Natural killer cell treated with Interleukin-12 subunit alpha and Interleukin-12 subunit beta and Interleukin-15 and Interleukin-18, amount 100 ng/mL, for 72 hours (primary cell): ENCODE results near the gene SEPTIN10. TPM values are rescaled to one million over a fixed set of nuclear protein-coding genes. Genes with fewer than 3 reads are reported as not detected.
"Not testable (repeated sequence)": the region's sequence is repeated elsewhere in the genome, so short reads cannot be mapped to it uniquely, and the experiment has no call there.

Source experiments
- ATAC-seq, 2 donors: fragments of 150-1000 bp; cut with Tn5 transposase in 1 of 2; sonication (Bioruptor Pico), chemical (Tn5 transposase) in 1 of 2; 2 replicates each; pipeline ENCODE4 v1.10.0; 2021
- DNase-seq: peaks from one replicate; pipeline ENCODE4 v3.0.0; 2022; ENCODE audit warnings: low spot score
- H3K27ac Mint-ChIP-seq, 2 donors: 1 replicate in 1 of 2; 2 replicates in 1 of 2; pipeline ENCODE4 v1.8.0; 2022; ENCODE audit warnings: mixed read lengths in 2 of 2, mild to moderate bottlenecking in 1 of 2, moderate library complexity in 1 of 2
- H3K27me3 Mint-ChIP-seq, 2 donors: 1 replicate in 1 of 2; 2 replicates in 1 of 2; pipeline ENCODE4 v1.8.0; 2022; ENCODE audit warnings: mixed read lengths in 2 of 2
- H3K36me3 Mint-ChIP-seq: one replicate; pipeline ENCODE4 v1.8.0; 2022; ENCODE audit warnings: mixed read lengths
- H3K4me1 Mint-ChIP-seq, 2 donors: 1 replicate in 1 of 2; 2 replicates in 1 of 2; pipeline ENCODE4 v1.8.0; 2022; ENCODE audit warnings: low read depth in 2 of 2, mixed read lengths in 2 of 2, mild to moderate bottlenecking in 1 of 2
- H3K4me3 Mint-ChIP-seq: one replicate; pipeline ENCODE4 v1.8.0; 2022; ENCODE audit warnings: mixed read lengths
- H3K9me3 Mint-ChIP-seq: 2 replicates; pipeline ENCODE4 v1.8.0; 2022; ENCODE audit warnings: mixed read lengths
- total RNA-seq, 2 donors: library from RNA; stranded (reverse); gene quantifications; one replicate each; pipeline ENCODE4 v1.2.3, GENCODE V29; 2022

The SEPTIN10 gene
- total RNA-seq, 2 donors from 2014 or later, result 0.64 to 1.9 TPM

DNA sequence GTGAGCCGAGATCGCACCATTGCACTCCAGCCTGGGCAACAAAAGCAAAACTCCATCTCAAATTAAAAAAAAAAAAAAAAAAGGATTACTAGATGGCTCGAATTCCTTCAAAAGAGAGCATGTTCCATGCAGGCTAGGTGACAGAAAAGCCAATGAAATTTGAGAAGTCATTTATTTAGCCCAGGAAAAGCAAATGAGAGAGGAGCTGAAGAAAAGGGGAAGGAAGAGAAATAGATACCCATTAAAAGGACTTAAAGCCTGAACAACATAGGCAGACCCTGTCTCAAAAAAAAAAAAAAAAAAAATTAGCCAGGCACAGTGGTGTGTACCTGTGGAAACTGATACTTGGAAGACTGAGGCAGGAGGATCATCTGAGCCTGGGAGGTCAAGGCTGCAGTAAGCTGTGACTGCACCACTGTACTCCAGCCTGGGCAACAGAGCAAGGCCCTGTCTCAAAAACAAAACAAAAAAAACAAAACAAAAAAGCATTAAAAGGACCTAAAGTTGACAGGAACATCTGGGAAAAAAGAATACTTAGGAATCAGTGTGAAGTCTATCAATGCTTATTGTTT lies 11.1 kb downstream of the SEPTIN10 start:
- Mint-ChIP-seq H3K27ac (no peak overlapping the region), H3K27me3 (peaks cover 25 to 30% of the 10 kb centered on the region in 2 donors), H3K9me3 (no peaks in the 10 kb centered on the region), H3K4me1 (no peaks in the 10 kb centered on the region), H3K4me3 (no peak overlapping the region), H3K36me3 (no peaks in the 10 kb centered on the region)
- no peak for ATAC-seq
- no peak for DNase-seq

DNA sequence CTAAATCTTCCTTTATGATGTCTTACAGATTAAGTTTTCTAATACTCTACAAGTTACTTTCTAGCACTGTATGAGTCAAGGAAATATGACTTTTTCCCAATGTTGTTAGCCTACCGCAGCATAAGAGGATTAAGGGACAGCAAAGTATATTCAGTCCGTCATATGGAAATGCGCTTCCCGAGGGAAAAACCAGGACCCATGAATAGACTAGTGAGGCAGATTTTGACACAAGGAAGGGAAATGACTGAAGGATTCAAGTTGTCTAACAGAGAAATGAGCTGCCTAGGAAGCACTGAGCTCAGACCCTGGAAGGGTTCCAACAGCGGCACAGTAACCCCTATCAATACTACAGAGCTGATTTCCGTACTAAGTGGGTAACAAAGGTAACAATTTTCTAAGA lies 12.0 kb downstream of the SEPTIN10 start:
- ATAC-seq (no peak), DNase-seq (no peak)
- Mint-ChIP-seq H3K9me3 (no peaks in the 10 kb centered on the region), H3K36me3 (no peaks in the 10 kb centered on the region), H3K4me3 (no peak overlapping the region), H3K27me3 (peaks cover 23 to 26% of the 10 kb centered on the region in 2 donors), H3K4me1 (no peaks in the 10 kb centered on the region), H3K27ac (no peak overlapping the region)

DNA sequence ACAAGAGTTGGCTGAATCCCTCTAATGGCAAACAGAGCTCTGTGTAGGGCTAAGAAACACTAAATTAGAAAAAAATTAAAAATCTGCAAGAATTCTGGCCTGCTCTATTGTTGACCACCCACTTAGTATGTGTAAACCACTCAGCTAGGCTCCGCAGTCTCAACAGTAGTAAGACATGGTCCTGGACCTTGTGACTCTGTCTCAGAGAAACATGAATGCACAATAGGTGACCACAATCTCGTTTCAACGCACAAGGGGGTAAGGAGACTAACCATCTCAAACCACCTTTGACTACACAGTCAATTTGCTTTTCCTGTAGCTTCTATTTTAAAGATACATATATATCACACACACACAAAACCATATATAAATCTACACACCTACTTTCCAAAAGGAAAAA lies 16.5 kb downstream of the SEPTIN10 start:
- ATAC-seq (no peak), DNase-seq (no peak)
- H3K27me3 Mint-ChIP-seq, result peaks cover 20 to 23% of the 10 kb centered on the region in 2 donors
- no peak overlapping the region for H3K4me3 Mint-ChIP-seq
- no peaks in the 10 kb centered on the region for H3K36me3 Mint-ChIP-seq
- no peaks in the 10 kb centered on the region for H3K9me3 Mint-ChIP-seq
- no peaks in the 10 kb centered on the region for H3K4me1 Mint-ChIP-seq
- H3K27ac Mint-ChIP-seq, result no peak overlapping the region

DNA sequence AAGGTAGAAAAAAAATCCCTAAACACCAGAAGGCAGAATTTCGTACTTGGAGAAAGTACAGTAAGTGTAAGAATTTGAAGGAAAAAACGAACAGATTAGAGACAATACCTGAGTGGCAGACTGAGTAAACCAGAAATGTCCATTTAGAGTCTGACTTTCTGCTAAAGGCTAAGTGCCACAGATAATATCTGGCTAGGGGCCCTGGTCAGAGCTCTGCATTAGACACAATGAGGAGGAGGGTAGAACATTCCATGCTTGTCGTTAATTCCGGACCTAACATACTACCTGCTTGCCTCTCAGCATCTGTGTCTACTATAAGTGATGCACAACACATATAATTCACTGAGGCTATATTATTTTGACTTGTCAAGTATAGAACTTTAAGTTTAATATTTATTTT lies 18.1 kb downstream of the SEPTIN10 start:
- no peak overlapping the region for H3K27ac Mint-ChIP-seq
- H3K4me1 Mint-ChIP-seq, result no peaks in the 10 kb centered on the region
- ATAC-seq (no peak), DNase-seq (no peak)
- H3K36me3 Mint-ChIP-seq, result no peaks in the 10 kb centered on the region
- no peak overlapping the region for H3K4me3 Mint-ChIP-seq
- H3K9me3 Mint-ChIP-seq, result no peaks in the 10 kb centered on the region
- peaks cover 8 to 13% of the 10 kb centered on the region in 2 donors for H3K27me3 Mint-ChIP-seq

DNA sequence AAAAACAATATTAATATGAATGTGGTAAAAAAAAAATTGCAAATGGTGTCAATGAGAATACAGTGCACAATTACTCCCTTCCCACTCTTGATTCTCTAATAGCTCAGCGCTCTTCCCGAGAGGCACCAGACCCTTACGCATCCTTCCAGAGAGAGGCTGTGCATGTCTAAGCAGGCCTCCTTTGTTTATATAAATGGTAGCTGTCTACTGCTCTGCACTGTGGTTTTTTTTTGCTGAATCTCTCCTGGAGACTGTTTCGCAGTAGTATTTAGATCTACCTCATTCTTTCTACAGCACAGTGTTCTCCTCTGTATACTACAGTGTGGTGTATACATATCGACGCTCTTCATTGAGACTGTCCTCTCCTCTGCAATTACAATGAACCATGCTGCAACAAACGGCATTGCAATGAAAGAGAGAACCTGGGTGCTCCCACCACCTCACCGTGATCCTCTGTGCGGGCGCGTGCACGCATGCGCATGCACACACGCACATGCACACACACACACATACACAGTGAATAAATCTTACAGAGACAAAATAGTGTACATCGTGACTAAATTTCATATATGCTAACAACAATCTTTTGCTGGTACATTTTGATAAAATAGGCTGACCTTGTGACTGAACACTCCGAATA lies 19.4 kb downstream of the SEPTIN10 start:
- Mint-ChIP-seq H3K4me3 (no peak overlapping the region), H3K27ac (no peak overlapping the region), H3K36me3 (no peaks in the 10 kb centered on the region), H3K27me3 (peaks cover 0 to 7% of the 10 kb centered on the region in 2 donors), H3K4me1 (no peaks in the 10 kb centered on the region), H3K9me3 (no peaks in the 10 kb centered on the region)
- DNase-seq (no peak), ATAC-seq (peak in 1 of 2 donors; percentile 45)

DNA sequence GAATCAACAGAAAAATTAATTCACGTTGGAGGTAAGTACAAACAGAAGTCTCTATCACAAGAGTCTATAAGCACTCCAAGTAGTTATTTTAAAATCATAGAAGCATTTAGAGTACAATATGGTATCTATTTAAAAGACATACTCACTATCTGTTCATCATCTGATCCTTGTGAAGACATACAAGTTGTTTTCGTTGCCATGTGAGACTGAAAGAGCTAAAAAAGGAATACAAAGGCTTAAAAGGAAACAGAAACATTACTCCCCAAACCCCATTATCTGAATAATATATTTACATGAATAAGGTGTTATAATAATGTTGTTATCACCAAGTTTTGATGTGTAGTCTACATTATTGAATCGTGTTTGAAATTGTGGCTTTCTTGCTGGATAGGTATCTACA lies 20.9 kb downstream of the SEPTIN10 start:
- Mint-ChIP-seq H3K4me1 (no peaks in the 10 kb centered on the region), H3K36me3 (no peaks in the 10 kb centered on the region), H3K27ac (no peak overlapping the region), H3K27me3 (peaks cover 0 to 7% of the 10 kb centered on the region in 2 donors), H3K9me3 (no peaks in the 10 kb centered on the region), H3K4me3 (no peak overlapping the region)
- no peak for ATAC-seq
- DNase-seq, result no peak

DNA sequence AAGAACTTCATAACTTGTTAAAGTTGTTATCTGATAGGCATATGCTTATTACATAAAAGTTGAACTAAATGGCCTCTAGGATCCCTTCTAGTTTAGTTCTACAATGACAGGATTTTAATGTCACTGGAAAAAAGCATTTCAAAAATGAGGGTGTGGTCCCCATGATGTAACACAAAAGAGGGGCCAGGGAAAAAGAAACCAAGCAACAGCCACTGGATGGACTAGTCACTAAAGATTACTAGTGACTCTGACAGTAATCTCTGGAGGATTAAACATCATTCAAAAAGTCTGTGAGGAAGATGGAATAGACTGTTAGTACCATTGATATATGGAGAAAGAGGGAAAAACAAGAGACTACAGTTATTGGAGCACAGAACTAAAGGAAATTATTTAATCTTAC lies 22.6 kb downstream of the SEPTIN10 start:
- Mint-ChIP-seq H3K27me3 (peaks cover 10% of the 10 kb centered on the region in 2 donors), H3K4me3 (no peak overlapping the region), H3K27ac (no peak overlapping the region), H3K4me1 (no peaks in the 10 kb centered on the region), H3K9me3 (no peaks in the 10 kb centered on the region), H3K36me3 (no peaks in the 10 kb centered on the region)
- no peak for ATAC-seq
- DNase-seq, result no peak

DNA sequence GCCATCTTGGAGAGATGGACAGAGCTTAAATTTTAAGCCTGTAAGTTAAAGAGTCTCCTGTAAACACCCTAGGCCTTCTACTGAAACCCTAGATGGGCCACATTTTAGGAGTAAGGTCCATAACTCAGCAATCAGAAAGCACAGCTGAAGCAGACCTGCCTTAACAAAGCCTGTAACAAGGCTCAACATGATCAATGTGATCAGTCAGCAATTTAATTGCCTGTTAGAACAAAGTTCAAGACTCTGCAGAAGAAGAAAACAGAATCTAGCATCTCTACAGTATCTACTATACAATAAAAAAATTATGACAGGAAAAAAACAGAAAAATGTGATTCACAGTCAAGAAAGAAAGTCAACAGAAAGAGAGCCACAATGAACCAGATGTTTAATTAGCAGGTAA lies 27.1 kb downstream of the SEPTIN10 start:
- no peak for ATAC-seq
- Mint-ChIP-seq H3K9me3 (no peaks in the 10 kb centered on the region), H3K4me3 (no peak overlapping the region), H3K36me3 (no peaks in the 10 kb centered on the region), H3K4me1 (no peaks in the 10 kb centered on the region), H3K27me3 (peaks cover 11 to 40% of the 10 kb centered on the region in 2 donors), H3K27ac (no peak overlapping the region)
- DNase-seq, result no peak

DNA sequence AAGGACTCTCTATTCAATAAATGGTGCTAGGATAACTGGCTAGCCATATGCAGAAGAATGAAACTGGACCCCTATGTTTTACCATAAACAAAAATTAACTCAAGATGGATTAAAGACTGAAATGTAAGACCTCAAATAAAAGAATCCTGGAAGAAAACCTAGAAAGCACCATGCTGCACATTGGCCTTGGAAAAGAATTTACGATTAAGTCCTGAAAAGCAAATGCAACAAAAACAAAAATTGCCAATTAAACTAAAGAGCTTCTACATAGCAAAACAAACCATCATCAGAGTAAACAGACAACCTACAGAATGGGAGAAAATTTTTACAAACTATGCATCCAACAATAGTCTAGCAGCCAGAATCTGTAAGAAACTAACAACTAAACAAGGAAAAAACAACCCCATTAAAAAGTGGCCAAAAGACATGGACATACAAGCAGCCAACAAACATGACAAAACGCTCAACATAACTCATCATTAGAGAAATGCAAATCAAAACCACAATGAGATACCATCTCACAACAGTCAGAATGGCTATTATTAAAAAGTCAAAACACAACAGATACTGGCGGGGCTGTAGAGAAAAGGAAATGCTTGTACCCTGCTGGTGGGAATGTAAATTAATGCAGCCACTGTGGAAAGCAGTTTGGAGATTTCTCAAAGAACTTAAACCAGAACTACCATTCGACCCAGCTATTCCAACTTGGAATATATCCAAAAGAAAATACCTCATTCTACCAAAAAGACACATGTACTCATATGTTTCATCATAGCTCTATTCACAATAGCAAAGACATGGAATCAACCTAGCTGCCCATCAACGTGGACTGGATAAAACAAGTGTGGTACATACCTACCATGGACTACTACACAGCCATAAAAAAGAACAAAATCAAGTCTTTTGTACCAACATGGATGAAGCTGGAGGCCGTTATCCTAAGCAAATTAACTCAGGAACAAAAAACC lies 30.6 kb downstream of the SEPTIN10 start:
- Mint-ChIP-seq H3K9me3 (no peaks in the 10 kb centered on the region), H3K4me1 (no peaks in the 10 kb centered on the region), H3K36me3 (no peaks in the 10 kb centered on the region), H3K4me3 (no peak overlapping the region), H3K27ac (no peak overlapping the region), H3K27me3 (peaks cover 11 to 41% of the 10 kb centered on the region in 2 donors)
- no peak for DNase-seq
- no peak for ATAC-seq

DNA sequence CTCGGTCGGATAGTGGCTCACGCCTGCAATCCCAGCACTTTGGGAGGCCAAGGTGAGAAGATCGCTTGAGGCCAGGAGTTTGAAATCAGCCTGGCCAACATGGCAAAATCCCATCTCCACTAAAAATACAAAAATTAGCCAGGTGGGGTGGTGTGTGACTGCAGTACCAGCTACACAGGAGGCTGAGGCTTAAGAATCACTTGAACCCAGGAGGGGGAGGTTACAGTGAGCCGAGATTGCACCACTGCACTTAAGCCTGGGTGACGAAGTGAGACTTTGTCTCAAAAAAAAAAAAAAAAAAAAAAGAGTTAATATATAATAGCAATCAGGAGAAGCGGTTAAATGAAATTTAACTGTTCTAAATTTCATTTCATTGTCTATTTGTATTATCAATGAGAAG lies 36.1 kb downstream of the SEPTIN10 start:
- DNase-seq, H3K4me1 Mint-ChIP-seq, H3K9me3 Mint-ChIP-seq, ATAC-seq, H3K27ac Mint-ChIP-seq, H3K4me3 Mint-ChIP-seq, H3K36me3 Mint-ChIP-seq: not testable (repeated sequence)
- H3K27me3 Mint-ChIP-seq, result peaks cover 7 to 16% of the 10 kb centered on the region in 2 donors

DNA sequence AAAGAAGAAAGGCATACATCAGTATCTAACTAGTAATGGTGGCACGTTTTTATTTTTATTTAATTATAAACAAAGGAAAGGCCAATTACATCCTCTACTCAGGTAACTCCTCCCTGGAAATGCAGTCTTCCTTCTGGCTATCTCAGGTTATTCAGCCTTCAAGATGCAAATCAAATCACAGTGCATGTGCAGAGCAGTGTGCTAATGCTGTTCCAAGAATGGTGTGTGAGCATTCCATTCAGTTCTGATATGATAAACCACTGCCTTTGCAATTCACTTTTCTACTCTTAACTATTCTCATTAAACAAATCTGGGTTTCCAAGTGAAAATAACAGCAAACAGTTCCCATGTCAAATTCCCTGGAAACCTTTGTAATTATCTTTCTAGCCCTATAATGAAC lies 38.4 kb downstream of the SEPTIN10 start:
- H3K4me3 Mint-ChIP-seq, result no peak overlapping the region
- H3K27ac Mint-ChIP-seq, result no peak overlapping the region
- no peak for DNase-seq
- peaks cover 3 to 6% of the 10 kb centered on the region in 2 donors for H3K27me3 Mint-ChIP-seq
- no peaks in the 10 kb centered on the region for H3K36me3 Mint-ChIP-seq
- H3K9me3 Mint-ChIP-seq, result no peaks in the 10 kb centered on the region
- no peak for ATAC-seq
- H3K4me1 Mint-ChIP-seq, result no peaks in the 10 kb centered on the region

DNA sequence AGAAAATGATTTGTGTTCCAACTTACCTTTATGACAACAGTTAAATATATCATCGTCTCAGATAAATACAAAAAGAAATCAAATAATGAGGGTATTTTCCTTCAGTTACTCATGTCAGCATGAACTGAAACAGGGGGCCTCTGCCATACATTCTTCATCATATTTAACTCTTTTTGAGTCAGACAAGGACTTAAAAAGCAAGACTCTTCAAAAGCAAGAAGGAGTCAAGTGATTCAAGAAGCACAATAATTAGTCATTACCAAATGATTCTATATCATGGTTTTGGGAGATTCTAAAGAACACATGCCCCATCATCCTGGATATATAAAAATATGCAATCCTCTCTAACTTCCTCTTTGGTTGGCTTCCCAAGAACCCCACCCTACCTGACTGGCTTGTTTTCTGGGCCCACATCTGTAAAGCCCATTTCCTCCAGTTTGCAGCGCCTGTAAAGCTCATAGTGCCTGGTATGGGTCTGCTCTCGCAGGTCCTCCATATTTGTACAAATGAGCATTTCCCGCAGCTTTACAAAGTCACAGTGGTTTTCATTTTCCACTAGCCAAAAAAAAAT lies 49.7 kb downstream of the SEPTIN10 start:
- Mint-ChIP-seq H3K27me3 (peaks cover 19 to 29% of the 10 kb centered on the region in 2 donors), H3K36me3 (no peaks in the 10 kb centered on the region), H3K9me3 (no peaks in the 10 kb centered on the region), H3K4me3 (no peak overlapping the region), H3K4me1 (no peaks in the 10 kb centered on the region), H3K27ac (no peak overlapping the region)
- DNase-seq (no peak), ATAC-seq (no peak)

DNA sequence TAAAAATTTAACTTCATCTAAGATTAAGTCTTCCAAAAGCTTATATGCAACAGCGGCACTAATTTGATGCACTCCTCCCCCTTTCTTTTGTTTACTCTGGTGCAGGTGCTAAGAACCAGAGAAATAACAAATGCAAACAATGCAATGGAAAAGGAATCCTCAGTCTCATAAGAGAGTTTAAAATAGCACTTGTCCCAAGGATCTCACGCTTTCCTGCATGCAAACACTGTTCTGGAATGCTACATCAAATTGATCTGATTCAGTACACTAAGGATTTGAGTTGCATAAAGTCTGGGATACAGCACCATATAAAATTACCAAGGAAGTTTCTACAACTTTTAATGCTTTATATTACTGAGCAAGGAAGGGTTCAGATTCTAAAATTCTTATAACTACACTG lies 50.5 kb downstream of the SEPTIN10 start:
- Mint-ChIP-seq H3K36me3 (no peaks in the 10 kb centered on the region), H3K4me1 (no peaks in the 10 kb centered on the region), H3K4me3 (no peak overlapping the region), H3K9me3 (no peaks in the 10 kb centered on the region), H3K27me3 (peaks cover 19 to 29% of the 10 kb centered on the region in 2 donors), H3K27ac (no peak overlapping the region)
- no peak for ATAC-seq
- DNase-seq, result no peak

DNA sequence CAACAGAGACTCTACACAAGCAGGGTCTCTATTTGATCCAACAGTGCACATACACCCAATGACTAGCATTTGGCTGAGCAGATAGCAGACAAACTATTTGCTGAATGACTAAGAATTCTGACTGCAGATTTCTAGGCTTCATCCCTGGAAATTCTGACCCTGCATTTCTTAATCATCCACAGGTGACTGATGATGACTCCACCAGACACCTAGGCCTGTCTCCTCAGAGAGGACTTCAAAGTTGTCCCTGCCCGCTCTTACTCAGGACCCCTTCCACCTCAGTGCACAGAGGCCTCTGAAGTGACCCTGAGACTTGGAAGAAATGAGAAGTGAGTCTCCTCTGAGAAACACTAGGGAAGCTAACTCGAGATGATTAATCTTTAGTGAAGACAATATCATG lies 51.3 kb downstream of the SEPTIN10 start:
- Mint-ChIP-seq H3K4me3 (no peak overlapping the region), H3K9me3 (no peaks in the 10 kb centered on the region), H3K27me3 (peaks cover 19 to 29% of the 10 kb centered on the region in 2 donors), H3K4me1 (no peaks in the 10 kb centered on the region), H3K27ac (no peak overlapping the region), H3K36me3 (no peaks in the 10 kb centered on the region)
- no peak for ATAC-seq
- DNase-seq, result no peak
